HCT116 (cell line): ENCODE measurements around the gene SLC7A1. TPM values are rescaled to one million over a fixed set of nuclear protein-coding genes. Genes with fewer than 3 reads are reported as not detected.

Source experiments
- ATAC-seq: fragments of 200-7000 bp; cut with Tn5 transposase; 2 replicates; pipeline ENCODE4 v1.9.1; 2020; ENCODE audit warnings: mild to moderate bottlenecking, moderate library complexity
- BruUV-seq: library from RNA; stranded (reverse); fragments of 400-500 nt; replicated peaks from 2 replicates; lab custom pipeline; 2021; lab: Mats Ljungman, UMichigan
- CTCF ChIA-PET: fragments of 300-600 bp; sonication (Branson Sonifier 250); formaldehyde crosslinking; loops from one replicate; lab custom pipeline; 2021; ENCODE audit warnings: antibody characterized with exemption; lab: Charles Lee
- POLR2A ChIA-PET: fragments of 300-600, 350-600 bp; sonication (Branson Sonifier 250); formaldehyde crosslinking; loops from one replicate; lab custom pipeline; 2021; ENCODE audit warnings: antibody characterized with exemption; lab: Charles Lee
- RAD21 ChIA-PET, 2 experiments: fragments of 300-600 bp; sonication (Branson Sonifier 250); formaldehyde crosslinking; loops; one replicate each; lab custom pipeline; 2023; ENCODE audit warnings: low total read pairs in 2 of 2; ENCODE audit not compliant: uncharacterized antibody in 2 of 2, unreplicated experiment in 2 of 2, low non-redundant PET in 1 of 2; lab: Charles Lee
- DNase-seq: peaks from one replicate; pipeline ENCODE4 v3.0.0-alpha.2; 2010; ENCODE audit warnings: low read depth, low spot score
- H2AFZ ChIP-seq: fragments of 200-600 bp; shearing (Covaris generic), sonication (generic); 2 replicates; pipeline ENCODE4 v1.6.1; 2017; ENCODE audit warnings: low read depth, mixed run types, mixed read lengths, antibody characterized with exemption, low read length; ENCODE audit not compliant: poor library complexity, severe bottlenecking
- H3K27ac ChIP-seq: 2 replicates; pipeline ENCODE4 v1.5.1; 2012; ENCODE audit warnings: low read depth, low read length
- H3K27me3 ChIP-seq: fragments of 200-600 bp; sonication (generic); 2 replicates; pipeline ENCODE4 v1.6.1; 2016; ENCODE audit warnings: mixed run types, low read length, mixed read lengths; ENCODE audit not compliant: insufficient read depth
- H3K36me3 ChIP-seq, 2 experiments: fragments of 200-500 bp in 1 of 2; fragments of 200-600 bp in 1 of 2; sonication (Bioruptor generic) in 1 of 2; sonication (generic) in 1 of 2; 2 replicates each; pipeline versions ENCODE4 v1.5.1 to v1.6.1; 2014 to 2016; ENCODE audit warnings: low read length in 2 of 2, inconsistent platforms in 1 of 2, mixed read lengths in 1 of 2, mixed run types in 1 of 2; ENCODE audit not compliant: insufficient read depth in 2 of 2, control insufficient read depth in 1 of 2
- H3K4me1 ChIP-seq, 2 experiments: fragments of 200-600 bp in 1 of 2; sonication (generic) in 1 of 2; 2 replicates each; pipeline versions ENCODE4 v1.5.1 to v1.6.1; 2012 to 2017; ENCODE audit warnings: low read length in 2 of 2, inconsistent platforms in 1 of 2, mild to moderate bottlenecking in 1 of 2, mixed read lengths in 1 of 2, mixed run types in 1 of 2, moderate library complexity in 1 of 2; ENCODE audit not compliant: insufficient read depth in 2 of 2, control insufficient read depth in 1 of 2
- H3K4me2 ChIP-seq: fragments of 200-600 bp; sonication (generic); 2 replicates; pipeline ENCODE4 v1.6.1; 2017; ENCODE audit warnings: mixed run types, low read length, mixed read lengths
- H3K4me3 ChIP-seq, 2 experiments: fragments of 200-600 bp in 1 of 2; sonication (generic) in 1 of 2; replicated peaks in 1 of 2; 2 replicates each; pipeline ENCODE4 v1.5.1; 2011 to 2016; ENCODE audit warnings: low read length in 2 of 2, control low read depth in 1 of 2, low read depth in 1 of 2, mild to moderate bottlenecking in 1 of 2, mixed read lengths in 1 of 2, mixed run types in 1 of 2
- H3K79me2 ChIP-seq: fragments of 200-600 bp; sonication (generic); 2 replicates; pipeline ENCODE4 v1.6.1; 2017; ENCODE audit warnings: mild to moderate bottlenecking, mixed run types, low read length, moderate library complexity, mixed read lengths; ENCODE audit not compliant: insufficient read depth
- H3K9ac ChIP-seq: fragments of 200-600 bp; sonication (generic); 2 replicates; pipeline ENCODE4 v1.6.1; 2016; ENCODE audit warnings: low read length, mixed read lengths
- H3K9me2 ChIP-seq: fragments of 200-600 bp; sonication (generic), shearing (Covaris generic); 2 replicates; pipeline ENCODE4 v1.6.1; 2017; ENCODE audit warnings: mixed run types, mild to moderate bottlenecking, moderate library complexity; ENCODE audit not compliant: insufficient read depth
- H3K9me3 ChIP-seq, 2 experiments: fragments of 200-500 bp in 1 of 2; fragments of 200-600 bp in 1 of 2; sonication (Bioruptor generic) in 1 of 2; sonication (generic) in 1 of 2; 2 replicates each; pipeline ENCODE4 v1.6.1; 2014 to 2017; ENCODE audit warnings: low read length in 2 of 2, mixed read lengths in 2 of 2, inconsistent platforms in 1 of 2, low read depth in 1 of 2, mild to moderate bottlenecking in 1 of 2, mixed run types in 1 of 2, moderate library complexity in 1 of 2; ENCODE audit not compliant: control insufficient read depth in 1 of 2, insufficient read depth in 1 of 2
- H4K20me1 ChIP-seq: fragments of 200-600 bp; sonication (generic), shearing (Covaris generic); 2 replicates; pipeline ENCODE4 v1.6.1; 2017; ENCODE audit warnings: mixed run types, mild to moderate bottlenecking, moderate library complexity; ENCODE audit not compliant: insufficient read depth
- CEBPB ChIP-seq: IDR thresholded peaks from 2 replicates; pipeline ENCODE4 v1.6.1; 2012; ENCODE audit warnings: low read depth
- EGR1 ChIP-seq: IDR thresholded peaks from 2 replicates; pipeline ENCODE4 v1.6.1; 2012; ENCODE audit warnings: low read depth
- EZH2 ChIP-seq: fragments of 200-600 bp; sonication (generic); IDR thresholded peaks from 2 replicates; pipeline ENCODE4 v1.6.1; 2017; ENCODE audit warnings: antibody characterized with exemption, mixed run types
- EZH2phosphoT487 ChIP-seq: fragments of 200-600 bp; IDR thresholded peaks from 2 replicates; pipeline ENCODE4 v1.6.1; 2018; ENCODE audit warnings: antibody characterized with exemption, borderline replicate concordance
- JUND ChIP-seq: IDR thresholded peaks from 2 replicates; pipeline ENCODE4 v1.6.1; 2012
- POLR2A ChIP-seq: IDR thresholded peaks from 2 replicates; pipeline ENCODE4 v1.7.0; 2011; ENCODE audit warnings: borderline replicate concordance; ENCODE audit not compliant: insufficient read depth, insufficient read length; ENCODE audit errors: extremely low read depth
- POLR2AphosphoS5 ChIP-seq: IDR thresholded peaks from 2 replicates; pipeline ENCODE4 v1.6.1; 2011; ENCODE audit warnings: mild to moderate bottlenecking, low read depth, low read length, moderate library complexity
- TCF7L2 ChIP-seq: IDR thresholded peaks from 2 replicates; pipeline ENCODE4 v1.7.0; 2011; ENCODE audit warnings: borderline replicate concordance, inconsistent platforms; ENCODE audit not compliant: insufficient read depth, insufficient read length; ENCODE audit errors: extremely low read depth
- YY1 ChIP-seq: IDR thresholded peaks from 2 replicates; pipeline ENCODE4 v1.6.1; 2011; ENCODE audit warnings: low read length, low read depth, moderate library complexity, mild to moderate bottlenecking; ENCODE audit not compliant: insufficient replicate concordance; ENCODE audit errors: extremely low read depth
- intact Hi-C: fragments of 100-400 bp; cut with micrococcal nuclease; formaldehyde crosslinking; loops from 2 replicates; pipeline ENCODE4 v1.10.0; 2022
- total RNA-seq: library from RNA; stranded (reverse); gene quantifications from one replicate; pipeline ENCODE4 v1.2.1, GENCODE V29; 2021; ENCODE audit not compliant: unreplicated experiment
- TF ChIP-seq, protein P1 (sequence below): IDR thresholded peaks from 2 replicates; pipeline ENCODE4 v1.6.1; 2012; ENCODE audit warnings: low read depth
- TF ChIP-seq, protein P2 (sequence below), 3 experiments: fragments of 200-600 bp in 1 of 3; sonication (generic) in 1 of 3; IDR thresholded peaks in 2 of 3; conservative IDR thresholded peaks in 1 of 3; 2 replicates each; pipeline ENCODE4 v1.5.1; 2012 to 2017; ENCODE audit warnings: low read depth in 2 of 3, low read length in 2 of 3, antibody characterized with exemption in 1 of 3, borderline replicate concordance in 1 of 3, control low read depth in 1 of 3, mild to moderate bottlenecking in 1 of 3, mixed read lengths in 1 of 3, mixed run types in 1 of 3, moderate library complexity in 1 of 3; ENCODE audit not compliant: insufficient read depth in 1 of 3

The SLC7A1 gene
- total RNA-seq, 1 experiment from 2014 or later = 124 TPM

DNA sequence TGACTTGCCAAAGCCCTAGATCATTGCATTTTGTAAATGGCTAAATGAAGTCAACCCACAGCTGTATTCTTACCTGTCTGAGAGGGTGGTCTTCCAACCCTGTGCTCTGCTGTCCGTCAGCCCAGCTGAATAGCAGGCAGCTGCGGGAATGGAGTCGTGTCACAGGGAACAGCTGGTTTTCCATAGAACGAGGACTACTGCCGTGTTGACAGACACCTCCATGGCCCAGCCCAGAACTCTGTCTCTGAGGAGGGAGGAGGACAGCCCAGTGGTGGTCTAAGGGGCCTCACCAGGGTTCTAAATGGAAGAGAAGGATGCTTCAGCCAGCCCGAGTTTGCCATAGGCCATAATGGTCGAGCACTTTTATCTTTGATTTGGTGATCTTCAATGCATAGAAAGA is 110.7 kb downstream of the SLC7A1 start:
- H3K4me1 ChIP-seq = no peaks in the 10 kb centered on the region
- no peak overlapping the region for H2AFZ ChIP-seq
- H3K79me2 ChIP-seq = no peaks in the 10 kb centered on the region
- no peak overlapping the region for H3K9ac ChIP-seq
- H3K9me3 ChIP-seq = no peaks in the 10 kb centered on the region
- no peak for DNase-seq
- no TSS peak for BruUV-seq
- H3K4me3 ChIP-seq = no peak overlapping the region
- no peaks in the 10 kb centered on the region for H3K9me2 ChIP-seq
- H4K20me1 ChIP-seq = no peaks in the 10 kb centered on the region
- CTCF ChIA-PET = interaction anchor here (2.0 kb wide), 1 partner anchor 12 kb away, joined by 12 read pairs; no protein-coding TSS in a partner anchor
- no peak overlapping the region for H3K27ac ChIP-seq
- POLR2A ChIA-PET = no interaction called here
- ATAC-seq = no peak
- no peak overlapping the region for H3K4me2 ChIP-seq
- RAD21 ChIA-PET = no interaction called here
- no peaks in the 10 kb centered on the region for H3K36me3 ChIP-seq
- no peak for TF ChIP-seq POLR2A
- TF ChIP-seq TCF7L2 = no peak
- TF ChIP-seq EGR1 = no peak
- TF ChIP-seq CEBPB = no peak
- TF ChIP-seq JUND = no peak
- H3K27me3 ChIP-seq = peaks cover 28% of the 10 kb centered on the region
- intact Hi-C loops = no loop called here

DNA sequence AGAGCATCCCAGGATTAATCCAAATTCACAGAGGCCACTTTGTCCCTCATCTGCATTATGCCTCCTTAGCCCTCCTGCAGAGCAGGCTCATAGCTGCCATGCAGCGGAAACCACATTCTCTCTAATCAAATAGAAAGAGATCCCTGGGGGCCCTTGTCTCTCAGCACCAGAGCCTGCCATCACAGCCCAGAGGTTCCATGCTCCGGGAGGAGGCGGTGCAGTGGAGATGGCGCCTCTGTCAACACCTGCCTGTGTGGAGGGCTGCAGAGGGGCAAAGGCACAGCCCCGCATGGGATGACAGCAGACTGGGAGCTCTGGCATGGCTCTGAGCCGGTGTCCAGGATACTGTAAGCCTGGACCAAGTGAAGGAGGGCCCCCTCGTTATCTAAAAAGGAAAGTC is 111.3 kb downstream of the SLC7A1 start:
- no peak overlapping the region for H2AFZ ChIP-seq
- no peak overlapping the region for H3K4me3 ChIP-seq
- ChIA-PET POLR2A (no interaction called here), RAD21 (no interaction called here), CTCF (interaction anchor here (2.0 kb wide), 1 partner anchor 11 kb away, joined by 12 read pairs; no protein-coding TSS in a partner anchor)
- H3K27me3 ChIP-seq = peaks cover 23% of the 10 kb centered on the region
- H3K9me3 ChIP-seq = no peaks in the 10 kb centered on the region
- H3K9me2 ChIP-seq = no peaks in the 10 kb centered on the region
- H4K20me1 ChIP-seq = no peaks in the 10 kb centered on the region
- intact Hi-C loops = no loop called here
- H3K36me3 ChIP-seq = no peaks in the 10 kb centered on the region
- ATAC-seq (no peak), DNase-seq (no peak)
- no peaks in the 10 kb centered on the region for H3K79me2 ChIP-seq
- TF ChIP-seq, protein P1, sequence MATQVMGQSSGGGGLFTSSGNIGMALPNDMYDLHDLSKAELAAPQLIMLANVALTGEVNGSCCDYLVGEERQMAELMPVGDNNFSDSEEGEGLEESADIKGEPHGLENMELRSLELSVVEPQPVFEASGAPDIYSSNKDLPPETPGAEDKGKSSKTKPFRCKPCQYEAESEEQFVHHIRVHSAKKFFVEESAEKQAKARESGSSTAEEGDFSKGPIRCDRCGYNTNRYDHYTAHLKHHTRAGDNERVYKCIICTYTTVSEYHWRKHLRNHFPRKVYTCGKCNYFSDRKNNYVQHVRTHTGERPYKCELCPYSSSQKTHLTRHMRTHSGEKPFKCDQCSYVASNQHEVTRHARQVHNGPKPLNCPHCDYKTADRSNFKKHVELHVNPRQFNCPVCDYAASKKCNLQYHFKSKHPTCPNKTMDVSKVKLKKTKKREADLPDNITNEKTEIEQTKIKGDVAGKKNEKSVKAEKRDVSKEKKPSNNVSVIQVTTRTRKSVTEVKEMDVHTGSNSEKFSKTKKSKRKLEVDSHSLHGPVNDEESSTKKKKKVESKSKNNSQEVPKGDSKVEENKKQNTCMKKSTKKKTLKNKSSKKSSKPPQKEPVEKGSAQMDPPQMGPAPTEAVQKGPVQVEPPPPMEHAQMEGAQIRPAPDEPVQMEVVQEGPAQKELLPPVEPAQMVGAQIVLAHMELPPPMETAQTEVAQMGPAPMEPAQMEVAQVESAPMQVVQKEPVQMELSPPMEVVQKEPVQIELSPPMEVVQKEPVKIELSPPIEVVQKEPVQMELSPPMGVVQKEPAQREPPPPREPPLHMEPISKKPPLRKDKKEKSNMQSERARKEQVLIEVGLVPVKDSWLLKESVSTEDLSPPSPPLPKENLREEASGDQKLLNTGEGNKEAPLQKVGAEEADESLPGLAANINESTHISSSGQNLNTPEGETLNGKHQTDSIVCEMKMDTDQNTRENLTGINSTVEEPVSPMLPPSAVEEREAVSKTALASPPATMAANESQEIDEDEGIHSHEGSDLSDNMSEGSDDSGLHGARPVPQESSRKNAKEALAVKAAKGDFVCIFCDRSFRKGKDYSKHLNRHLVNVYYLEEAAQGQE = no peak
- TF ChIP-seq YY1 (no peak), EZH2phosphoT487 (no peak), EZH2 (no peak), POLR2AphosphoS5 (no peak)
- TF ChIP-seq, protein P2, sequence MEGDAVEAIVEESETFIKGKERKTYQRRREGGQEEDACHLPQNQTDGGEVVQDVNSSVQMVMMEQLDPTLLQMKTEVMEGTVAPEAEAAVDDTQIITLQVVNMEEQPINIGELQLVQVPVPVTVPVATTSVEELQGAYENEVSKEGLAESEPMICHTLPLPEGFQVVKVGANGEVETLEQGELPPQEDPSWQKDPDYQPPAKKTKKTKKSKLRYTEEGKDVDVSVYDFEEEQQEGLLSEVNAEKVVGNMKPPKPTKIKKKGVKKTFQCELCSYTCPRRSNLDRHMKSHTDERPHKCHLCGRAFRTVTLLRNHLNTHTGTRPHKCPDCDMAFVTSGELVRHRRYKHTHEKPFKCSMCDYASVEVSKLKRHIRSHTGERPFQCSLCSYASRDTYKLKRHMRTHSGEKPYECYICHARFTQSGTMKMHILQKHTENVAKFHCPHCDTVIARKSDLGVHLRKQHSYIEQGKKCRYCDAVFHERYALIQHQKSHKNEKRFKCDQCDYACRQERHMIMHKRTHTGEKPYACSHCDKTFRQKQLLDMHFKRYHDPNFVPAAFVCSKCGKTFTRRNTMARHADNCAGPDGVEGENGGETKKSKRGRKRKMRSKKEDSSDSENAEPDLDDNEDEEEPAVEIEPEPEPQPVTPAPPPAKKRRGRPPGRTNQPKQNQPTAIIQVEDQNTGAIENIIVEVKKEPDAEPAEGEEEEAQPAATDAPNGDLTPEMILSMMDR (IDR thresholded peaks at IDR 0.05 in 2 of 3, conservative IDR thresholded peaks at IDR 0.05 in 1 of 3; ENCODE audit: borderline replicate concordance in 1 of 3, insufficient read depth in 1 of 3, low read depth in 2 of 3, low read length in 2 of 3) = no peak
- no TSS peak for BruUV-seq
- H3K4me1 ChIP-seq = no peaks in the 10 kb centered on the region
- no peak overlapping the region for H3K4me2 ChIP-seq
- no peak overlapping the region for H3K9ac ChIP-seq
- H3K27ac ChIP-seq = no peak overlapping the region
